A673 (cell line): Measurements from ENCODE around the gene FAIM2. TPM values are rescaled to one million over a fixed set of nuclear protein-coding genes. Genes with fewer than 3 reads are reported as not detected.

Source experiments
- BruUV-seq: library from RNA; stranded (reverse); fragments of 400-500 nt; replicated peaks from 2 replicates; lab custom pipeline; 2021; lab: Mats Ljungman, UMichigan
- CTCF ChIA-PET: fragments of 300-600 bp; sonication (Branson Sonifier 250); formaldehyde crosslinking; loops from one replicate; lab custom pipeline; 2022; ENCODE audit warnings: antibody characterized with exemption; lab: Charles Lee
- POLR2A ChIA-PET: fragments of 300-600 bp; sonication (Branson Sonifier 250); formaldehyde crosslinking; loops from one replicate; lab custom pipeline; 2022; ENCODE audit warnings: antibody characterized with exemption; ENCODE audit not compliant: low non-redundant PET; lab: Charles Lee
- DNase-seq: peaks from one replicate; pipeline ENCODE4 v3.0.0-alpha.2; 2015; ENCODE audit warnings: low spot score
- H3K27ac ChIP-seq: fragments of 200-600 bp; sonication (generic); 2 replicates; pipeline ENCODE4 v1.5.1; 2016; ENCODE audit warnings: mixed run types, low read depth, mild to moderate bottlenecking, mixed read lengths, antibody characterized with exemption, low read length; ENCODE audit not compliant: poor library complexity, severe bottlenecking
- H3K27me3 ChIP-seq: fragments of 200-600 bp; sonication (generic); replicated peaks from 2 replicates; pipeline ENCODE4 v1.6.1; 2017; ENCODE audit warnings: mixed run types, low read depth, mild to moderate bottlenecking, mixed read lengths, antibody characterized with exemption, low read length; ENCODE audit not compliant: insufficient read depth, poor library complexity
- H3K36me3 ChIP-seq: fragments of 200-600 bp; sonication (generic); 2 replicates; pipeline ENCODE4 v1.6.1; 2016; ENCODE audit warnings: mixed run types, mild to moderate bottlenecking, mixed read lengths, antibody characterized with exemption, low read length; ENCODE audit not compliant: insufficient read depth, poor library complexity, severe bottlenecking
- H3K4me1 ChIP-seq: fragments of 200-600 bp; sonication (generic); 2 replicates; pipeline ENCODE4 v1.6.1; 2017; ENCODE audit warnings: mixed run types, mild to moderate bottlenecking, mixed read lengths, antibody characterized with exemption, low read length; ENCODE audit not compliant: insufficient read depth, poor library complexity, severe bottlenecking
- H3K4me3 ChIP-seq: fragments of 200-600 bp; sonication (generic); 2 replicates; pipeline ENCODE4 v1.5.1; 2016; ENCODE audit warnings: low read depth, mixed run types, mild to moderate bottlenecking, mixed read lengths, low read length; ENCODE audit not compliant: poor library complexity, severe bottlenecking
- H3K9me3 ChIP-seq: fragments of 200-600 bp; sonication (generic); 2 replicates; pipeline ENCODE4 v1.6.1; 2016; ENCODE audit warnings: mixed run types, low read depth, mild to moderate bottlenecking, mixed read lengths, antibody characterized with exemption, low read length; ENCODE audit not compliant: poor library complexity, severe bottlenecking
- CTCF ChIP-seq: fragments of 300-800, 200-600 bp; sonication (generic); conservative IDR thresholded peaks from 2 replicates; pipeline ENCODE4 v1.5.1; 2017; ENCODE audit warnings: low read depth, mild to moderate bottlenecking, antibody characterized with exemption, low read length, moderate library complexity, mixed read lengths
- EZH2 ChIP-seq: fragments of 200-600 bp; sonication (generic); IDR thresholded peaks from 2 replicates; pipeline ENCODE4 v1.6.1; 2017; ENCODE audit warnings: borderline replicate concordance, low read depth, mild to moderate bottlenecking, mixed read lengths, antibody characterized with exemption, low read length; ENCODE audit not compliant: poor library complexity, severe bottlenecking
- intact Hi-C: fragments of 100-400 bp; cut with micrococcal nuclease; formaldehyde crosslinking; loops from one replicate; pipeline ENCODE4 v1.10.0; 2022; ENCODE audit not compliant: unreplicated experiment
- total RNA-seq: library from RNA; stranded (reverse); gene quantifications from 2 replicates; pipeline ENCODE4 v1.2.3, GENCODE V29; 2021

Gene FAIM2
- total RNA-seq, 1 experiment from 2014 or later, result not detected

DNA sequence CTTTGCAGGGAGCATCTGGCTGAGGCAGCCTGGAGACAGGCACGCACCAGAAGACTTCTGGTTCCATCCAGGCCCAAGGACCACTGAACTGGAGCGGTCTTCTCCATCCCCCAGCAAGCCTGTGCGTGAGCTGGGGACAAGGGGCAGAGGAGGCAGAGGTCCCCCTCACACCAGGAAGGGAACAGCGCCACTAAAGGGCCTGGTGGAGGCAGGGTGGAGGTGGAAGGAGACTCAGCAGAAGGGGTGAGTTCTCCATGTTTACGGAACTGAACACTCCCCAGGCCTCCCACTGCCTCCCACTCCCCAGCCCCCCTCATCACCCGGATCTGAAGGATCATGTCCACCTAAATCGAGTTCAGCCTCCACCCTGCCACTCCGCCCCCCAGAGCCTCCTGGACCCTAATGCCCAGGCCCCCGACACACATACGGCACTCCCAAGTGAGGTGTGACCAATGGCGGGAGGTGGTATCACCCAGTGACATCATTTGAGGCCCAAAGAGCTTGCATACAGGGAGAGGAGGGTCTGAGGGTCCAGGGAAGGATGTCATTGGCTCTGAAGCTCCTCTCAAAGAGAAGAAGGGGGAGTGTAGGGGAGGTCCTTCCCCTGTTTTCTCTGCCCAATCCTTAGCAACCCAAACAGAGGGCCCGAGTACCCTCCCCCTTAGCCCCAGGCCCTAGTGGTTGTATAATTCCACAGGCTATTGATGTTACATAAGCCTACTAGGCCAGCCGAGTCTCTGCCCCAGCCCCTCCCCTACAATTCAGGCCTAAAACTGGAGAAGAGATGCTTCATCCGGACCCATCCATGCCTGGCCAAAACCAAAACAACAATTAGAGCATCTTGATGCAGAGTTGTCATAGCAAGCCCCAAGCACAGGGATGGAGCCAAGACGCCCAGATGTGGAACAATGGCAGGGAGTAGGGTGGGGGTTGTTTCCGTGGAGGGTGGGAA lies 1.0 kb downstream of the FAIM2 start:
- CTCF ChIA-PET, result no interaction called here
- Histone ChIP-seq H3K4me3 (no peak overlapping the region), H3K27ac (no peak overlapping the region), H3K27me3 (no peaks in the 10 kb centered on the region), H3K4me1 (no peaks in the 10 kb centered on the region), H3K36me3 (no peaks in the 10 kb centered on the region), H3K9me3 (no peaks in the 10 kb centered on the region)
- TF ChIP-seq CTCF, result no peak
- TF ChIP-seq EZH2, result no peak
- BruUV-seq, result no TSS peak
- no peak for DNase-seq
- intact Hi-C loops, result no loop called here
- POLR2A ChIA-PET, result no interaction called here

DNA sequence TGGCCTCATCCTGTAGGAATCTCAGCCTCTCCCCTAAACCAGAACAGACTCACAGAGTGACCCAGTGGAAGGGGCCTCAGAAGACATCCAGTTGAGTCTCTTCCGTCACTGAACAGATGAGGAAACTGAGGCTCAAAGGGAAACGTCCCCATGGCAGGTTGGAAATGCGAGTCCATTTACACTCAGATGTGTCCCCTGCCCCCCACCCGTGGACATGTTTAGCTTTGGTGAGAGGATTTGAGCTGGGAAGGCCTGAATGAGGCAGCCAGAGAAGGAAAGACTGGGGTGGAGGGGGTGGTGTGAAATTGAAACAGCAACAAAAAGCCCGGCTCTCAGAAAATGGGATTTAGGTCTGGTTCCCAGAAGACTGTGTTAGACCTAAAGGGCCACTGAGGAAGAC lies 1.7 kb downstream of the FAIM2 start:
- Histone ChIP-seq H3K4me1 (no peaks in the 10 kb centered on the region), H3K27ac (no peak overlapping the region), H3K4me3 (no peak overlapping the region), H3K36me3 (no peaks in the 10 kb centered on the region), H3K27me3 (no peaks in the 10 kb centered on the region), H3K9me3 (no peaks in the 10 kb centered on the region)
- TF ChIP-seq EZH2, result no peak
- no peak for TF ChIP-seq CTCF
- no peak for DNase-seq
- intact Hi-C loops, result no loop called here
- ChIA-PET POLR2A (no interaction called here), CTCF (no interaction called here)
- BruUV-seq, result no TSS peak

GRCh38 chr12:49901026-49901425 lies 2.7 kb downstream of the FAIM2 start:
- intact Hi-C loops, result no loop called here
- Histone ChIP-seq H3K27me3 (no peaks in the 10 kb centered on the region), H3K4me3 (no peak overlapping the region), H3K9me3 (no peaks in the 10 kb centered on the region), H3K4me1 (no peaks in the 10 kb centered on the region), H3K27ac (no peak overlapping the region), H3K36me3 (no peaks in the 10 kb centered on the region)
- CTCF ChIA-PET, result no interaction called here
- POLR2A ChIA-PET, result no interaction called here
- DNase-seq, result no peak
- TF ChIP-seq EZH2 (no peak), CTCF (no peak)
- BruUV-seq, result no TSS peak
